Measurements from ENCODE around the gene KAT6B.

DNA sequence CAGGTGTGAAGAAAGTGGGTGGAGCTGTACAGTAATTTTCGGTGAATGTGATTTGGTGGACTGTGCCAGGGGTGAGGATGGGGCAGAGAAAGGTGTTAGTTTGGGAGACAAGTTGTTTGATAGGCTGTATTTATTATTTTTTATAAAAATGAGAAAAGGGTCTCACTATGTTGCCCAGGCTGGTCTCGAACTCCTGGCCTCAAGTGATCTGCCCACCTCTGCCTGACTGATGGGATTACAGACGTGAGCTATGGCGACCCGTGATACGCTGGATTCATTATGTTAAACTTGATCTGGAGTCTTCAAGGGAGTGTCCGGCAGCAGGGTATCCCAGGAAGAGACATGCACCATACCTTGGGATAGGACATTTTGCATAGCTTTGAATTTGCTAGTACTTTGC, 1.3 kb downstream of the KAT6B start:
- TF ChIP-seq, protein P1, sequence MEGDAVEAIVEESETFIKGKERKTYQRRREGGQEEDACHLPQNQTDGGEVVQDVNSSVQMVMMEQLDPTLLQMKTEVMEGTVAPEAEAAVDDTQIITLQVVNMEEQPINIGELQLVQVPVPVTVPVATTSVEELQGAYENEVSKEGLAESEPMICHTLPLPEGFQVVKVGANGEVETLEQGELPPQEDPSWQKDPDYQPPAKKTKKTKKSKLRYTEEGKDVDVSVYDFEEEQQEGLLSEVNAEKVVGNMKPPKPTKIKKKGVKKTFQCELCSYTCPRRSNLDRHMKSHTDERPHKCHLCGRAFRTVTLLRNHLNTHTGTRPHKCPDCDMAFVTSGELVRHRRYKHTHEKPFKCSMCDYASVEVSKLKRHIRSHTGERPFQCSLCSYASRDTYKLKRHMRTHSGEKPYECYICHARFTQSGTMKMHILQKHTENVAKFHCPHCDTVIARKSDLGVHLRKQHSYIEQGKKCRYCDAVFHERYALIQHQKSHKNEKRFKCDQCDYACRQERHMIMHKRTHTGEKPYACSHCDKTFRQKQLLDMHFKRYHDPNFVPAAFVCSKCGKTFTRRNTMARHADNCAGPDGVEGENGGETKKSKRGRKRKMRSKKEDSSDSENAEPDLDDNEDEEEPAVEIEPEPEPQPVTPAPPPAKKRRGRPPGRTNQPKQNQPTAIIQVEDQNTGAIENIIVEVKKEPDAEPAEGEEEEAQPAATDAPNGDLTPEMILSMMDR (IDR thresholded peaks at IDR 0.05) = no peak
- TF ChIP-seq POLR2A (IDR thresholded peaks at IDR 0.05) = no peak

All from prostate gland (tissue), 2 donors.